K562 (cell line): ENCODE measurements around the gene STAMBPL1. TPM values are rescaled to one million over a fixed set of nuclear protein-coding genes. Genes with fewer than 3 reads are reported as not detected.

Source experiments
- ATAC-seq: fragments of 200-7000 bp; cut with Tn5 transposase; 3 replicates; pipeline ENCODE4 v1.9.1; 2020; ENCODE audit warnings: moderate library complexity
- BruUV-seq: library from RNA; stranded (reverse); fragments of 400-500 nt; replicated peaks from 2 replicates; lab custom pipeline; 2021; lab: Mats Ljungman, UMichigan
- CTCF ChIA-PET: fragments of 300-600 bp; formaldehyde crosslinking; extraction: SDS; loops from one replicate; lab custom pipeline; 2021; ENCODE audit warnings: low intra/inter-chr PET ratio; lab: Yijun Ruan, JAX
- POLR2A ChIA-PET: fragments of 300-600, 350-650 bp; sonication (Branson Sonifier 250); formaldehyde crosslinking; extraction: SDS; loops from one replicate; lab custom pipeline; 2021; ENCODE audit warnings: antibody characterized with exemption, inconsistent platforms; lab: Yijun Ruan, JAX
- DNase-seq, 4 experiments: peaks; one replicate each; pipeline versions ENCODE4 v3.0.0 to v3.0.0-alpha.2; 2011 to 2018; ENCODE audit warnings: low spot score in 3 of 4, mixed read lengths in 3 of 4; ENCODE audit errors: extremely low read depth in 1 of 4
- FAIRE-seq: peaks from 2 replicates; lab custom pipeline; 2011; peaks lifted over from hg19 to GRCh38; lab: Jason Lieb, UNC
- H2AFZ ChIP-seq: 2 replicates; pipeline ENCODE4 v1.6.0; 2011; ENCODE audit warnings: low read depth, low read length, control low read depth, inconsistent platforms
- H3K27ac ChIP-seq: fragments of 200-600 bp; 3 replicates; pipeline ENCODE4 v1.8.0; 2011; ENCODE audit warnings: low read depth, mild to moderate bottlenecking, control low read depth, inconsistent platforms, low read length, moderate library complexity, mixed read lengths; ENCODE audit errors: extremely low read depth
- H3K27me3 ChIP-seq, 2 experiments: fragments of 300-600 bp in 1 of 2; 2 replicates in 1 of 2; 3 replicates in 1 of 2; pipeline versions ENCODE4 v1.6.0 to v1.8.0; 2011; ENCODE audit warnings: inconsistent platforms in 2 of 2, low read length in 2 of 2, mild to moderate bottlenecking in 1 of 2, mixed read lengths in 1 of 2, moderate library complexity in 1 of 2; ENCODE audit not compliant: control insufficient read depth in 2 of 2, insufficient read depth in 2 of 2
- H3K36me3 ChIP-seq: fragments of 300-600 bp; 3 replicates; pipeline ENCODE4 v1.8.0; 2011; ENCODE audit warnings: mild to moderate bottlenecking, low read length, inconsistent platforms; ENCODE audit not compliant: control insufficient read depth, insufficient read depth
- H3K4me1 ChIP-seq, 2 experiments: fragments of 200-600 bp in 1 of 2; replicated peaks in 1 of 2; 2 replicates in 1 of 2; 3 replicates in 1 of 2; pipeline versions ENCODE4 v1.5.1 to v1.8.0; 2011; ENCODE audit warnings: inconsistent platforms in 2 of 2, low read length in 2 of 2, mild to moderate bottlenecking in 1 of 2, mixed read lengths in 1 of 2, moderate library complexity in 1 of 2; ENCODE audit not compliant: control insufficient read depth in 2 of 2, insufficient read depth in 2 of 2
- H3K4me2 ChIP-seq: 2 replicates; pipeline ENCODE4 v1.6.1; 2011; ENCODE audit warnings: low read length, control low read depth, inconsistent platforms, mixed read lengths; ENCODE audit not compliant: insufficient read depth
- H3K4me3 ChIP-seq: fragments of 200-600 bp; sonication (generic), shearing (Covaris generic); 2 replicates; pipeline ENCODE4 v1.5.1; 2016; ENCODE audit warnings: control low read depth, inconsistent platforms
- H3K79me2 ChIP-seq: fragments of 200-600 bp; 3 replicates; pipeline ENCODE4 v1.8.0; 2011; ENCODE audit warnings: low read length, inconsistent platforms; ENCODE audit not compliant: control insufficient read depth, insufficient read depth
- H3K9ac ChIP-seq, 2 experiments: 2 replicates each; pipeline versions ENCODE4 v1.6.0 to v1.6.1; 2011; ENCODE audit warnings: low read depth in 2 of 2, low read length in 2 of 2, control low read depth in 1 of 2, inconsistent platforms in 1 of 2, mild to moderate bottlenecking in 1 of 2, mixed read lengths in 1 of 2; ENCODE audit not compliant: insufficient read depth in 1 of 2
- H3K9me1 ChIP-seq: one replicate; pipeline ENCODE4 v1.6.0; 2011; ENCODE audit warnings: inconsistent platforms, mild to moderate bottlenecking, low read length, moderate library complexity; ENCODE audit not compliant: control insufficient read depth, insufficient read depth
- H3K9me3 ChIP-seq: replicated peaks from 2 replicates; pipeline ENCODE4 v1.5.1; 2011; ENCODE audit warnings: low read depth, low read length, inconsistent platforms; ENCODE audit not compliant: control insufficient read depth, insufficient read depth
- H4K20me1 ChIP-seq: replicated peaks from 2 replicates; pipeline ENCODE4 v1.6.1; 2011; ENCODE audit warnings: low read length, inconsistent platforms, mixed read lengths; ENCODE audit not compliant: control insufficient read depth, insufficient read depth
- EZH2 ChIP-seq: IDR thresholded peaks from 2 replicates; pipeline ENCODE4 v1.6.1; 2012; ENCODE audit warnings: low read depth, mild to moderate bottlenecking, inconsistent platforms, low read length, borderline replicate concordance
- ILK ChIP-seq: fragments of 450-650 bp; IDR thresholded peaks from 2 replicates; pipeline ENCODE4 v1.6.1; 2016; ENCODE audit warnings: missing genetic modification characterization, low read depth, mild to moderate bottlenecking, missing compliant biosample characterization, moderate library complexity, borderline replicate concordance
- SLC30A9 ChIP-seq: fragments of 250-450 bp; sonication (Bioruptor Pico); IDR thresholded peaks from 2 replicates; pipeline ENCODE4 v1.8.0; 2022; ENCODE audit warnings: mild to moderate bottlenecking, moderate library complexity
- ZKSCAN1 ChIP-seq: fragments of 150-350 bp; IDR thresholded peaks from 2 replicates; pipeline ENCODE4 v1.6.1; 2016; ENCODE audit warnings: low read depth, low read length
- ZZZ3 ChIP-seq: fragments of 450-650 bp; IDR thresholded peaks from 2 replicates; pipeline ENCODE4 v1.6.1; 2016; ENCODE audit warnings: antibody characterized with exemption, mild to moderate bottlenecking, moderate library complexity
- WGBS: fragments of 100-300 bp; shearing (Covaris generic); methylation state at CpG from one replicate; pipeline ENCODE4 v1.1.6; 2016; ENCODE audit warnings: low coverage, mixed read lengths; ENCODE audit not compliant: insufficient coverage; ENCODE audit errors: missing lambda C conversion rate; 5-methylcytosine and 5-hydroxymethylcytosine counted together
- in situ Hi-C: fragments of 300-500 bp; cut with MboI; formaldehyde crosslinking; loops from 4 replicates; pipeline ENCODE4 v1.15.0; 2018; ENCODE audit warnings: inconsistent platforms, mixed read lengths
- intact Hi-C: fragments of 100-400 bp; cut with micrococcal nuclease; formaldehyde crosslinking; loops from 2 replicates; pipeline ENCODE4 v1.14.2; 2022
- polyA plus RNA-seq, 8 experiments: library from polyadenylated mRNA; depleted of rRNA in 4 of 8; stranded (reverse) in 5 of 8; unstranded in 3 of 8; fragments of >200 nt; fragmentation: Nextera tagmentation in 2 of 8; fragmentation: Illumina TruSeq in 1 of 8; extraction: Ambion mirVana in 2 of 8; extraction: Trizol in 1 of 8; gene quantifications; 2 replicates each; pipeline versions ENCODE4 v1.2.1 to v1.2.3, GENCODE V29; 2011 to 2014; ENCODE audit warnings: inconsistent platforms in 1 of 8, missing spikeins in 1 of 8
- total RNA-seq, 7 experiments: library from RNA; depleted of rRNA in 6 of 7; stranded (reverse); fragments of >200 nt in 6 of 7; fragmentation: Illumina TruSeq in 2 of 7; extraction: Trizol in 2 of 7; gene quantifications; 2 replicates each; pipeline versions ENCODE4 v1.2.1 to v1.2.3, GENCODE V29; 2011 to 2021; ENCODE audit warnings: low replicate concordance in 1 of 7
- TF ChIP-seq, protein P1 (sequence below): sonication (generic); formaldehyde crosslinking; IDR thresholded peaks from 2 replicates; pipeline ENCODE4 v1.8.0; 2022; ENCODE audit warnings: mild to moderate bottlenecking, missing genetic modification reagents
- TF ChIP-seq, protein P2 (sequence below): sonication (generic); formaldehyde crosslinking; IDR thresholded peaks from 2 replicates; pipeline ENCODE4 v1.8.0; 2022; ENCODE audit warnings: missing genetic modification reagents, mild to moderate bottlenecking, borderline replicate concordance
- TF ChIP-seq, protein P3 (sequence below): fragments of 450-650 bp; IDR thresholded peaks from 2 replicates; pipeline ENCODE4 v1.6.1; 2017; ENCODE audit warnings: antibody characterized with exemption, mild to moderate bottlenecking
- TF ChIP-seq, protein P4 (sequence below): fragments of 450-650 bp; IDR thresholded peaks from 2 replicates; pipeline ENCODE4 v1.6.1; 2017; ENCODE audit warnings: mild to moderate bottlenecking, moderate library complexity
- TF ChIP-seq, protein P5 (sequence below): fragments of 250-450 bp; sonication (Bioruptor Pico); IDR thresholded peaks from 2 replicates; pipeline ENCODE4 v1.8.0; 2022; ENCODE audit warnings: moderate library complexity, mild to moderate bottlenecking, inconsistent platforms

STAMBPL1 gene
- total and polyA plus RNA-seq, 9 of the 15 experiments (the other 6 are each of a cell fraction or from before 2014, with no cell fraction given), result 0.09 TPM; not detected in 8

DNA sequence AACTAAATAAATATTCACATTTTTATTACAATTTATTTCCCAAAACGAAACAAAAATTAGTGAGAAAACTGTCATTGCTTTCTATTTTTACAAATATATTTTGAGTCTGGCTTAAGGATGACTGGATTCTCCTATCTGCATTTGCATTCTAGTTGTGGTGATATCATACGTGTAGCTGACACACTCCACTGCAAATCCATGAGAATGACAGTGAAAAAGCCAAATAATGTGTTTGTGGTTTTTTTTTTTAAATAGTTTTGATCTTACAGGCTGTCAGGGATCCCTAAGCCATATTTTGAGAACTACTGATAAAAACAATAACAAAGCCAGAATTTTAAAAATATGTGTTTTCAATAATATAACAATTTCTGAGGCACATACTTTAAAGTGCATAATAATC is 5.8 kb upstream of the STAMBPL1 start:
- intact Hi-C loops (no loop called here), in situ Hi-C loops (no loop called here)
- Histone ChIP-seq H3K4me3 (no peak overlapping the region), H3K79me2 (no peaks in the 10 kb centered on the region), H3K4me2 (no peak overlapping the region), H2AFZ (no peak overlapping the region), H4K20me1 (no peaks in the 10 kb centered on the region), H3K36me3 (no peaks in the 10 kb centered on the region), H3K4me1 (no peaks in the 10 kb centered on the region), H3K9me3 (no peaks in the 10 kb centered on the region), H3K27me3 (no peaks in the 10 kb centered on the region; a peak in 1 of 5 replicates), H3K9me1 (no peaks in the 10 kb centered on the region), H3K27ac (no peak overlapping the region), H3K9ac (no peak overlapping the region)
- no peak for ATAC-seq
- ChIA-PET POLR2A (no interaction called here), CTCF (no interaction called here)
- no peak for FAIRE-seq
- WGBS, result 0% methylated on average over 2 of the region's 2 CpGs
- no TSS peak for BruUV-seq
- no peak for DNase-seq
- TF ChIP-seq SLC30A9 (CRISPR knock-in tag) (no peak), ZKSCAN1 (no peak), ZZZ3 (no peak), EZH2 (no peak), ILK (tag) (no peak)
- TF ChIP-seq, protein P1, sequence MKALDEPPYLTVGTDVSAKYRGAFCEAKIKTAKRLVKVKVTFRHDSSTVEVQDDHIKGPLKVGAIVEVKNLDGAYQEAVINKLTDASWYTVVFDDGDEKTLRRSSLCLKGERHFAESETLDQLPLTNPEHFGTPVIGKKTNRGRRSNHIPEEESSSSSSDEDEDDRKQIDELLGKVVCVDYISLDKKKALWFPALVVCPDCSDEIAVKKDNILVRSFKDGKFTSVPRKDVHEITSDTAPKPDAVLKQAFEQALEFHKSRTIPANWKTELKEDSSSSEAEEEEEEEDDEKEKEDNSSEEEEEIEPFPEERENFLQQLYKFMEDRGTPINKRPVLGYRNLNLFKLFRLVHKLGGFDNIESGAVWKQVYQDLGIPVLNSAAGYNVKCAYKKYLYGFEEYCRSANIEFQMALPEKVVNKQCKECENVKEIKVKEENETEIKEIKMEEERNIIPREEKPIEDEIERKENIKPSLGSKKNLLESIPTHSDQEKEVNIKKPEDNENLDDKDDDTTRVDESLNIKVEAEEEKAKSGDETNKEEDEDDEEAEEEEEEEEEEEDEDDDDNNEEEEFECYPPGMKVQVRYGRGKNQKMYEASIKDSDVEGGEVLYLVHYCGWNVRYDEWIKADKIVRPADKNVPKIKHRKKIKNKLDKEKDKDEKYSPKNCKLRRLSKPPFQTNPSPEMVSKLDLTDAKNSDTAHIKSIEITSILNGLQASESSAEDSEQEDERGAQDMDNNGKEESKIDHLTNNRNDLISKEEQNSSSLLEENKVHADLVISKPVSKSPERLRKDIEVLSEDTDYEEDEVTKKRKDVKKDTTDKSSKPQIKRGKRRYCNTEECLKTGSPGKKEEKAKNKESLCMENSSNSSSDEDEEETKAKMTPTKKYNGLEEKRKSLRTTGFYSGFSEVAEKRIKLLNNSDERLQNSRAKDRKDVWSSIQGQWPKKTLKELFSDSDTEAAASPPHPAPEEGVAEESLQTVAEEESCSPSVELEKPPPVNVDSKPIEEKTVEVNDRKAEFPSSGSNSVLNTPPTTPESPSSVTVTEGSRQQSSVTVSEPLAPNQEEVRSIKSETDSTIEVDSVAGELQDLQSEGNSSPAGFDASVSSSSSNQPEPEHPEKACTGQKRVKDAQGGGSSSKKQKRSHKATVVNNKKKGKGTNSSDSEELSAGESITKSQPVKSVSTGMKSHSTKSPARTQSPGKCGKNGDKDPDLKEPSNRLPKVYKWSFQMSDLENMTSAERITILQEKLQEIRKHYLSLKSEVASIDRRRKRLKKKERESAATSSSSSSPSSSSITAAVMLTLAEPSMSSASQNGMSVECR, result no peak
- TF ChIP-seq, protein P2, sequence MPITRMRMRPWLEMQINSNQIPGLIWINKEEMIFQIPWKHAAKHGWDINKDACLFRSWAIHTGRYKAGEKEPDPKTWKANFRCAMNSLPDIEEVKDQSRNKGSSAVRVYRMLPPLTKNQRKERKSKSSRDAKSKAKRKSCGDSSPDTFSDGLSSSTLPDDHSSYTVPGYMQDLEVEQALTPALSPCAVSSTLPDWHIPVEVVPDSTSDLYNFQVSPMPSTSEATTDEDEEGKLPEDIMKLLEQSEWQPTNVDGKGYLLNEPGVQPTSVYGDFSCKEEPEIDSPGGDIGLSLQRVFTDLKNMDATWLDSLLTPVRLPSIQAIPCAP (CRISPR knock-in tag), result no peak
- TF ChIP-seq, protein P3, sequence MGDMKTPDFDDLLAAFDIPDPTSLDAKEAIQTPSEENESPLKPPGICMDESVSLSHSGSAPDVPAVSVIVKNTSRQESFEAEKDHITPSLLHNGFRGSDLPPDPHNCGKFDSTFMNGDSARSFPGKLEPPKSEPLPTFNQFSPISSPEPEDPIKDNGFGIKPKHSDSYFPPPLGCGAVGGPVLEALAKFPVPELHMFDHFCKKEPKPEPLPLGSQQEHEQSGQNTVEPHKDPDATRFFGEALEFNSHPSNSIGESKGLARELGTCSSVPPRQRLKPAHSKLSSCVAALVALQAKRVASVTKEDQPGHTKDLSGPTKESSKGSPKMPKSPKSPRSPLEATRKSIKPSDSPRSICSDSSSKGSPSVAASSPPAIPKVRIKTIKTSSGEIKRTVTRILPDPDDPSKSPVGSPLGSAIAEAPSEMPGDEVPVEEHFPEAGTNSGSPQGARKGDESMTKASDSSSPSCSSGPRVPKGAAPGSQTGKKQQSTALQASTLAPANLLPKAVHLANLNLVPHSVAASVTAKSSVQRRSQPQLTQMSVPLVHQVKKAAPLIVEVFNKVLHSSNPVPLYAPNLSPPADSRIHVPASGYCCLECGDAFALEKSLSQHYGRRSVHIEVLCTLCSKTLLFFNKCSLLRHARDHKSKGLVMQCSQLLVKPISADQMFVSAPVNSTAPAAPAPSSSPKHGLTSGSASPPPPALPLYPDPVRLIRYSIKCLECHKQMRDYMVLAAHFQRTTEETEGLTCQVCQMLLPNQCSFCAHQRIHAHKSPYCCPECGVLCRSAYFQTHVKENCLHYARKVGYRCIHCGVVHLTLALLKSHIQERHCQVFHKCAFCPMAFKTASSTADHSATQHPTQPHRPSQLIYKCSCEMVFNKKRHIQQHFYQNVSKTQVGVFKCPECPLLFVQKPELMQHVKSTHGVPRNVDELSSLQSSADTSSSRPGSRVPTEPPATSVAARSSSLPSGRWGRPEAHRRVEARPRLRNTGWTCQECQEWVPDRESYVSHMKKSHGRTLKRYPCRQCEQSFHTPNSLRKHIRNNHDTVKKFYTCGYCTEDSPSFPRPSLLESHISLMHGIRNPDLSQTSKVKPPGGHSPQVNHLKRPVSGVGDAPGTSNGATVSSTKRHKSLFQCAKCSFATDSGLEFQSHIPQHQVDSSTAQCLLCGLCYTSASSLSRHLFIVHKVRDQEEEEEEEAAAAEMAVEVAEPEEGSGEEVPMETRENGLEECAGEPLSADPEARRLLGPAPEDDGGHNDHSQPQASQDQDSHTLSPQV, result no peak
- TF ChIP-seq, protein P4, sequence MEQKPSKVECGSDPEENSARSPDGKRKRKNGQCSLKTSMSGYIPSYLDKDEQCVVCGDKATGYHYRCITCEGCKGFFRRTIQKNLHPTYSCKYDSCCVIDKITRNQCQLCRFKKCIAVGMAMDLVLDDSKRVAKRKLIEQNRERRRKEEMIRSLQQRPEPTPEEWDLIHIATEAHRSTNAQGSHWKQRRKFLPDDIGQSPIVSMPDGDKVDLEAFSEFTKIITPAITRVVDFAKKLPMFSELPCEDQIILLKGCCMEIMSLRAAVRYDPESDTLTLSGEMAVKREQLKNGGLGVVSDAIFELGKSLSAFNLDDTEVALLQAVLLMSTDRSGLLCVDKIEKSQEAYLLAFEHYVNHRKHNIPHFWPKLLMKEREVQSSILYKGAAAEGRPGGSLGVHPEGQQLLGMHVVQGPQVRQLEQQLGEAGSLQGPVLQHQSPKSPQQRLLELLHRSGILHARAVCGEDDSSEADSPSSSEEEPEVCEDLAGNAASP, result no peak
- TF ChIP-seq, protein P5, sequence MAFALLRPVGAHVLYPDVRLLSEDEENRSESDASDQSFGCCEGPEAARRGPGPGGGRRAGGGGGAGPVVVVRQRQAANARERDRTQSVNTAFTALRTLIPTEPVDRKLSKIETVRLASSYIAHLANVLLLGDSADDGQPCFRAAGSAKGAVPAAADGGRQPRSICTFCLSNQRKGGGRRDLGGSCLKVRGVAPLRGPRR (CRISPR knock-in tag), result no peak
